Superior temporal gyrus (tissue), 1 donor: ENCODE results near the gene CHTF8.

Experiments
- DNase-seq: peaks from one replicate; pipeline ENCODE4 v3.0.0-alpha.2; 2016; ENCODE audit errors: extremely low spot score

Gene CHTF8

GRCh38 chr16:69112285-69113129 is 19.9 kb downstream of the CHTF8 start:
- no peak for DNase-seq

GRCh38 chr16:69111876-69112230 is 20.5 kb downstream of the CHTF8 start:
- DNase-seq, result no peak

- DNase-seq, result no peak
Observed at GRCh38 chr16:69111216-69111875, 21.0 kb downstream of the CHTF8 start.

DNA sequence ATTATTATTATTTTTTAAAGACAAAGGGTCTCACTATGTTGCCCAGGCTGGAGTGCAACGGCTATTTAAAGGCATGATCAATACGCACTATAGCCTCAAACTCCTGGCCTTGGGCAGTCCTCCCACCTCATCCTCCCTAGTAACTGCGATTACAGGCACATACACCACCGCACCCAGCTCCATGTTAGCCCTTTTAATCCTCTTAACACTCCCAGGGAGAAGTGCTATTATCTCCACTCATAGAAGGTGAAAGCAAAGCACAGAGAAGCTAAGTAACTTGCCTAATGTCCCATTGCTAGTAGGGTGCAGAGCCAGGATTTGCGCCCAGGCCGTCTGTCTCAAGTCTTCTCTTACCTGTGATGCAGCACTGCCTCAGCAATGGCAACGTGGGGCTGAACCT is 22.0 kb downstream of the CHTF8 start:
- no peak for DNase-seq

GRCh38 chr16:69109486-69110270 is 22.7 kb downstream of the CHTF8 start:
- no peak for DNase-seq

DNA sequence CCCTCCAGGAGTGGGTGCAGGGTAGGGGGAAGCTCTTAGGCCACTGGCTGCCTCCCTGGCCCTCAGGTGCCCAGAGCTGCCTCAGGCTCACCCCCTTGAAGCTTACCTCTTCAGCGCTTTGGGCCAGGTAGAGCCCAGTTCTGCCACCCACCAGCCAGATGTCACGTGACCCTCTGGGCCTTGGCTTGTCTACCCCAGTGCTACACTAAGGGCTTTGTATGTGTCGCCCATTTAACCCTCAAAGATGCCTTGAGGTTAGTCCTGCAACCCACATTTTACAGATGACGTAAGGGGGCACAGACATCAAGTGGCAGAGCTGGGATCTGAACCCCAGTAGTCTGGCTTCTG is 23.5 kb downstream of the CHTF8 start:
- DNase-seq, result no peak

DNA sequence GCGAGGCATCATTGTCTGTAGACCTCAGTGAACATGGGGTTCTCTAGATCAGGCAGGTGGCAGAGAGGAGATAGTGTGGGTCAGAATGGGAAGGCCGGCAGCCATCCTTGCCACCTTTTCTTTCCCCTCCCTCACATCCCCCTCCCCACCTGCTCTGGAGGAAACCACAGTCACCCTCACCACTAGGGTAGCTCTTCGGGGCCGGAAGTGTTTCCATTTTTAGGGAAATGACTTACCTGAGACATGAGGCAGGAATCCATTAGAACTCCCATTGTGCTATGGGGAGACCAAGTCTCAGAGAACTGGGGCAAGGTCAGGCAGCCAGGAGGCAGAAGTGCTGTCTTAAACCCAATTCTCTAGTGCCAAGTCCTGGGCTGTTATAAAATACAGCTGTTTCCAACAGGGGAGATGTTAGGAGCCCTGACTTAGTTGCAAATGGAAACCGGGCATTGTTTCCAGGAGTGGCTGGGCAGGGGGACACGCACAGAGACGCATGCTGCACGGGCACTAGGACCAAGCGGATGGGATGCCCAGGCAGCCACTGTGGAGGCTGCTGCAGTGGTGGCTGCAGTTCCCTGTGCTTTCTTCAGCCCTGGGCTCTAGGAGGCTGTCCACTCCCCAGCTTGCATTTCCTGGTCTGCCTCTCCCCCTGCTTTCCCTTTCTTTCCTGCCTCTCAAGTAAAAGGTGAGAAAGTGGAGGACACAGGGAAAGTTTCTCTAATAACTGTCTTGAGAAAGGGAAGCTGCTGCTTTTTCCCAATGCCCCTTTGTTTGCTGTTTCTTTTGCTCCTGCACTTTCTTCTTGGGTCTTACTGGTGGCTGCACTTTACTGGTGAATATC is 24.1 kb downstream of the CHTF8 start:
- no peak for DNase-seq

- DNase-seq, result no peak
Observed at GRCh38 chr16:69107316-69107962, 24.9 kb downstream of the CHTF8 start.

DNA sequence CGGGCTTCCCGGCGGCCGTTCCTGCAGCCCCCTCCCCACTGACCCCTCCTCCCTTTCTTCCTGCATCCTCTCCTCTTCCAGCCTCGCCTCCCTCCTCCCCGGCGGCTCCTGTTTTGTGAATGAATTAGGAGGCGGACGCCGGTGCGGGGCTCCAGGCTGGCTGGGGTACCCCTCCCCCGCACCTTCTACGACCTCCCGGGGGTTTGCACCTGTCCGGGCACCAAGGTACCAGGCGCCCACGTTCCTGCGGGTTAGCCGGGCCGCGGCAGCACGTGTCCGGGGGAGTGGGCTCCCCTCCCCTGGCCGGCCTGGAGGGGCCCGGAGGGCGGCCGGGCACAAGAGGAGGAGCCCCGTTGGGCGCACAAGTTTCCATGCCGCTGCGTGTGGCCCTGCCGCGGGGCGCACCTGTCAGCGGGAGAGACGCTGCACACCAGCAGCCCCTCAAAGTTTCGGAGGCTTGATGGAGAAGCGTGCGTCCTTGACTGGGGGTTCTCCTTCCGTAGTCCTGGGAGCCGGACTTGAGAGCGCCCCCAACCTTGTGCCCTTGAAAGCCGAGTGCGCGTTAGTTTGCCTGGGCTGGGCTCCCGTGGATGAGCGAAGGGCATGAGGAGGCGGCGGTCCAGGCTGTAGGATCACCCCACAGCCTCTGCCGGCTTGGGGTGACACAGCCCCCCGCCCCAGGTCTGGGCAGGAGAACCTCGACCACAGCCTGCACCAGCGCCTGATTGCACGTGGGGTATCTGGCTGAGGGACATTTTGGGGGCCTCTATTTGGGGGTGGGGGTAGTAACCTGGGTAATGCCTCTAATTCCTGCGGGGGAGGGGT is 25.7 kb downstream of the CHTF8 start:
- DNase-seq, result no peak

- DNase-seq, result peak; percentile 57
Observed at GRCh38 chr16:69105501-69106361, 26.7 kb downstream of the CHTF8 start, which contains the start of gene HAS3. TSS of gene HAS3 (plus strand) at chr16:69105653. CDS start at chr16:69109396, 3,743 bp downstream.

DNA sequence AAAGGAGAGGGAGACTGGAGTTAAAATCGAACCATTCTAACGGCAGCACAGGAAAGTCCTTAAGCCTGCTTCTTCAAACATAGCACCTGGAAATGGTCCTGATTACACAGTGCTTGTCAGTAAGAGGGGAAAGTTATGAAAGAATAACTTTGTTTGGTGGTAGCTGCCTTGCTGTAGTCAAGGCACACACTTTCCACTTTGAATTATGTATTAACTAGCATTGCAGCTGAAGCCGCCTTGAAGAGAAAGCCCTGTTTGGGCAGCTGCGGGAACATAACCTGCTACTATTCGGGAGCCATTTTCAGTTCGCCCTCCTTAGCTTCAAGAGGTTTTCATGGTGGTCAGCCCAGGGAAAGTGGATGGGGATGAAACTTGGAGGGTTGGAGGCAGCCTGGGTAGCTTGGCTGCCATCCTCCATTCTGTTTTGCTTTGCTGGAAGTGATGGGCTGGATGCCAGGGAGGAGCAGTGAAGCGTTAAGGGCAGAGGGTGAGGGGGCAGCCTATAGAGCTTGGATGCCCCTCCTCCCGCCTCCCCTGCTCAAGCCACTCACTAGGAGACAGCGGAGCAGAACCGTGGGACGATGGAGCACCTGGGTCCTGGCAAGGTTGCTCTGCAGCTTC is 32.2 kb downstream of the CHTF8 start:
- no peak for DNase-seq

DNA sequence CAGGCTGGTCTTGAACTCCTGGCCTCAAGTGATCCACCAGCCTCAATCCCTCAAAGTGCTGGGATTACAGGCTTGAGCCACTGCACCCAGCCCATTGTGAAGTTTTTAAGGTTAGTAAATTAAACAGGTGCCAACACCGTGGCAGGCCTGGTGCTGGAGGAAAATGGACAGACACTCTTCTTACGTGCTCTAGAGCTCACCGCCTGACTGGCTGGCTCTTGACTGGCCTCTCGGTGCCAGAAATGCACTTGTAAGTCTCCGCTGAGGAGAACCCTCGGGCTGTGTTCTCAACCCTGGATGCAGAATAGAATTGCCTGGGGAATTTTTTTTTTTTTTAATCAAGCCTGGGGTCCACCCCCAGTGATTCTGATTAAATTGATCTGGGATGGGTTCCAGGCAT is 37.2 kb downstream of the CHTF8 start:
- no peak for DNase-seq

GRCh38 chr16:69094501-69094900 is 37.9 kb downstream of the CHTF8 start:
- DNase-seq, result no peak

DNA sequence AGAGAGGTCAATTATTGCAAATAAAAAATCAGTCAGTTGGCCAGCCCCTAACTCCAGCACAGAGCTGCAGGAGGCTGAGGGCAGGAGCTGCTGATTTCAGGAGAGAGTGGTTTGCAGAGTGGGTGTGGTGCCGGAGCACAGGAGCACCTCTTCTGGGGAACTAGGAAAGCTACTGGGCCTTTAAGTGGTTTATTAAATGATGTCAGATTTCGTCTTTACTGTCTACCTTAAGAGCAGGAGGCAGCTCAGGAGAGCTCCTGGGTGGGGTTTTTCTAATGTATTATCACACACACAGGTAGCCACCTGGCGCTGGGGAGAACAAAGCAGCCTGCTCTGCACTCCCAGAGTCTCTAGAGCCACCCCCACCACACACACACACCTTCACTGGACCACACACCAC is 38.4 kb downstream of the CHTF8 start:
- DNase-seq, result no peak

- DNase-seq, result peak; percentile 33
Observed at GRCh38 chr16:69089091-69089910, 43.1 kb downstream of the CHTF8 start.

DNA sequence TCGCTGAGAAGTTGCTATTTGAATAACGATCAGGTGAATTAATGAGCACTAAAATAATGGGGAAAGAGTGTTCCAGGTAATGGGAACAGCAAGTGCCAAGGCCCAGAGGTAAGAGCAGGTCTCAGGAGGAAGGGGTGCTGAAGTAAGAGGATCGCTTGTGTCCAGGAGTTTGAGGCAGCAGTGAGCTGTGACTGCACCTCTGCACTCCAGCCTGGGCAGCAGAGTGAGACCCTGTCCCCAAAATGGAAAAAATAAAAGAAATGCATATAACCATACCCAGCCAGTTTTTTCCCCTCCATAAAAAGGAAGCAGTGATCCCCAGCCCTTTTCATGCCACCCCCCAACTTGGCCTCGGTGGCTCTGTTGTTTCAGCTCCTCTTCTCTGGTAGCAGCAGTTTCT is 43.7 kb downstream of the CHTF8 start:
- no peak for DNase-seq

DNA sequence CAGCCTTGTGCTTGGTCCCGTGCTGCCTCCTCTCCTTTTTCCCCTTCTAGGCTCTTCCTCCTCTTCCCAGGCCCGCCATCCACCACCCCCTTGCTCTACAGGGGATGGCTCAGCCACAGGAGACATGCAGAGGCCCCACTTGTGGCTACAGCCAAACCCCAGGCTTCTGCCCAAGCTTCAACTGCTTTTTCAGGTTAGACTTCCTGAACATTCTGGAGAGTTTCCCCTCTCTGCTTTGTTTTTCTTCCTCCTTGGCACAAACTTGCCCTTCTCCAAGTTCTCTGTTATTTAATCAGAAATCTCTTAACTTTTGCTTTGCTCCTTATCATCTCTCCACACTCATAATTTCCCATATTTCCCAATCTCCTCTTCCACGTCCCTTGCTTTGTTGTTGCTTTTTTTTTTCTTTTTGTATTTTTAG is 45.2 kb downstream of the CHTF8 start:
- no peak for DNase-seq
